Endothelial cell (in vitro differentiated cells): Measurements from ENCODE around the gene F13B. TPM values are rescaled to one million over a fixed set of nuclear protein-coding genes. Genes with fewer than 3 reads are reported as not detected.

Experiments
- DNase-seq: peaks from one replicate; pipeline ENCODE4 v3.0.0; 2021; ENCODE audit warnings: low spot score
- H3K27ac Mint-ChIP-seq: one replicate; pipeline ENCODE4 v1.8.0; 2021; ENCODE audit warnings: mixed read lengths, inconsistent platforms; ENCODE audit not compliant: unreplicated experiment
- H3K27me3 Mint-ChIP-seq: one replicate; pipeline ENCODE4 v1.8.0; 2021; ENCODE audit warnings: mild to moderate bottlenecking, moderate library complexity, mixed read lengths, inconsistent platforms; ENCODE audit not compliant: unreplicated experiment
- H3K36me3 Mint-ChIP-seq: one replicate; pipeline ENCODE4 v1.8.0; 2021; ENCODE audit warnings: mild to moderate bottlenecking, low read depth, mixed read lengths, inconsistent platforms; ENCODE audit not compliant: unreplicated experiment
- H3K4me1 Mint-ChIP-seq: one replicate; pipeline ENCODE4 v1.8.0; 2021; ENCODE audit warnings: mild to moderate bottlenecking, mixed read lengths, inconsistent platforms; ENCODE audit not compliant: unreplicated experiment
- H3K4me3 Mint-ChIP-seq: one replicate; pipeline ENCODE4 v1.8.0; 2021; ENCODE audit warnings: mild to moderate bottlenecking, mixed read lengths, inconsistent platforms; ENCODE audit not compliant: unreplicated experiment
- H3K9me3 Mint-ChIP-seq: one replicate; pipeline ENCODE4 v1.8.0; 2021; ENCODE audit warnings: mixed read lengths, inconsistent platforms; ENCODE audit not compliant: unreplicated experiment
- CTCF ChIP-seq: fragments of 200-600 bp; sonication (generic); IDR thresholded peaks from one replicate; pipeline ENCODE4 v1.5.0; 2021; ENCODE audit warnings: antibody characterized with exemption; ENCODE audit not compliant: unreplicated experiment
- total RNA-seq: library from RNA; stranded (reverse); fragmentation: NEBNext Ultra II Directional; extraction: Animal tissue kit (Norgen Biotek cat#: 25700); gene quantifications from one replicate; pipeline ENCODE4 v1.2.1, GENCODE V29; 2021; ENCODE audit not compliant: unreplicated experiment

F13B gene
- total RNA-seq, 1 donor from 2014 or later: not detected

GRCh38 chr1:197076585-197076984 lies 9.5 kb upstream of the F13B start:
- H3K27me3 Mint-ChIP-seq: no peaks in the 10 kb centered on the region
- no peak overlapping the region for H3K4me3 Mint-ChIP-seq
- H3K36me3 Mint-ChIP-seq: peaks cover 18% of the 10 kb centered on the region
- TF ChIP-seq CTCF: no peak
- peaks cover 11% of the 10 kb centered on the region for H3K9me3 Mint-ChIP-seq
- H3K27ac Mint-ChIP-seq: no peak overlapping the region
- DNase-seq: no peak
- H3K4me1 Mint-ChIP-seq: no peaks in the 10 kb centered on the region

- no peaks in the 10 kb centered on the region for H3K9me3 Mint-ChIP-seq
- H3K4me1 Mint-ChIP-seq: no peaks in the 10 kb centered on the region
- DNase-seq: no peak
- no peak overlapping the region for H3K4me3 Mint-ChIP-seq
- no peaks in the 10 kb centered on the region for H3K27me3 Mint-ChIP-seq
- no peaks in the 10 kb centered on the region for H3K36me3 Mint-ChIP-seq
- TF ChIP-seq CTCF: no peak
- H3K27ac Mint-ChIP-seq: no peak overlapping the region
These were observed 6.9 kb upstream of the F13B start for GRCh38 chr1:197073978-197074377.

GRCh38 chr1:197067457-197067818 lies 378 bp upstream of the F13B start:
- H3K9me3 Mint-ChIP-seq: no peaks in the 10 kb centered on the region
- H3K27ac Mint-ChIP-seq: no peak overlapping the region
- H3K4me3 Mint-ChIP-seq: no peak overlapping the region
- DNase-seq: no peak
- H3K4me1 Mint-ChIP-seq: no peaks in the 10 kb centered on the region
- no peak for TF ChIP-seq CTCF
- no peaks in the 10 kb centered on the region for H3K36me3 Mint-ChIP-seq
- no peaks in the 10 kb centered on the region for H3K27me3 Mint-ChIP-seq

- Mint-ChIP-seq H3K9me3 (no peaks in the 10 kb centered on the region), H3K4me3 (no peak overlapping the region), H3K27me3 (no peaks in the 10 kb centered on the region), H3K27ac (no peak overlapping the region), H3K4me1 (no peaks in the 10 kb centered on the region), H3K36me3 (no peaks in the 10 kb centered on the region)
- TF ChIP-seq CTCF: no peak
- DNase-seq: no peak
These were observed 783 bp downstream of the F13B start for GRCh38 chr1:197066277-197066676.

GRCh38 chr1:197065559-197065958 lies 1.5 kb downstream of the F13B start:
- H3K4me1 Mint-ChIP-seq: no peaks in the 10 kb centered on the region
- no peak overlapping the region for H3K4me3 Mint-ChIP-seq
- no peaks in the 10 kb centered on the region for H3K27me3 Mint-ChIP-seq
- H3K36me3 Mint-ChIP-seq: no peaks in the 10 kb centered on the region
- TF ChIP-seq CTCF: no peak
- no peak overlapping the region for H3K27ac Mint-ChIP-seq
- no peaks in the 10 kb centered on the region for H3K9me3 Mint-ChIP-seq
- DNase-seq: no peak
